Mesodermal cell (in vitro differentiated cells): ENCODE results near the gene BBIP1. TPM values are rescaled to one million over a fixed set of nuclear protein-coding genes. Genes with fewer than 3 reads are reported as not detected.

Source experiments
- H3K27ac ChIP-seq: 2 replicates; pipeline ENCODE4 v1.7.0; 2013; ENCODE audit warnings: mild to moderate bottlenecking, low read depth, low read length, moderate library complexity; ENCODE audit not compliant: severe bottlenecking
- H3K36me3 ChIP-seq: 2 replicates; pipeline ENCODE4 v1.7.1; 2013; ENCODE audit warnings: mild to moderate bottlenecking, low read length, moderate library complexity; ENCODE audit not compliant: control insufficient read depth, insufficient read depth
- H3K4me1 ChIP-seq: one replicate; pipeline ENCODE4 v1.7.1; 2013; ENCODE audit warnings: mild to moderate bottlenecking, low read length; ENCODE audit not compliant: insufficient read depth, control insufficient read depth, poor library complexity, severe bottlenecking
- H3K4me3 ChIP-seq: 2 replicates; pipeline ENCODE4 v1.7.0; 2013; ENCODE audit warnings: low read length, control low read depth, mild to moderate bottlenecking; ENCODE audit not compliant: insufficient read depth, poor library complexity, severe bottlenecking; ENCODE audit errors: extremely low read depth
- H3K9me3 ChIP-seq: 2 replicates; pipeline ENCODE4 v1.7.1; 2013; ENCODE audit warnings: mild to moderate bottlenecking, low read length, moderate library complexity; ENCODE audit not compliant: control insufficient read depth
- WGBS, 2 experiments: methylation state at CpG; one replicate each; pipeline ENCODE4 v1.1.5; 2013; ENCODE audit warnings: missing lambda C conversion rate in 2 of 2; ENCODE audit not compliant: insufficient coverage in 2 of 2; 5-methylcytosine and 5-hydroxymethylcytosine counted together
- polyA plus RNA-seq, 2 experiments: library from polyadenylated mRNA; stranded (reverse); fragments of 50-300 nt; gene quantifications; one replicate each; pipeline ENCODE4 v1.2.3, GENCODE V29; 2013

BBIP1 gene, protein sequence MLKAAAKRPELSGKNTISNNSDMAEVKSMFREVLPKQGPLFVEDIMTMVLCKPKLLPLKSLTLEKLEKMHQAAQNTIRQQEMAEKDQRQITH
- 46.7 TPM for polyA plus RNA-seq (2013, experiment 1 of 2)
- polyA plus RNA-seq (2013, experiment 2 of 2) = 54.5 TPM

- H3K36me3 ChIP-seq = no peaks in the 10 kb centered on the region
- 0% methylated on average over 29 to 36 of the region's 40 CpGs for WGBS, 2 experiments
- H3K4me3 ChIP-seq = peak within 1 kb of the TSS; percentile 89
- peaks cover 10% of the 10 kb centered on the region for H3K4me1 ChIP-seq
- H3K9me3 ChIP-seq = no peaks in the 10 kb centered on the region
- peak within 1 kb of the TSS; percentile 100 for H3K27ac ChIP-seq
Measured at GRCh38 chr10:110918643-110919348, at the start of gene BBIP1. BBIP1 (minus strand) TSS chr10:110919180; CDS start chr10:110918157, 1,023 bp downstream.

DNA sequence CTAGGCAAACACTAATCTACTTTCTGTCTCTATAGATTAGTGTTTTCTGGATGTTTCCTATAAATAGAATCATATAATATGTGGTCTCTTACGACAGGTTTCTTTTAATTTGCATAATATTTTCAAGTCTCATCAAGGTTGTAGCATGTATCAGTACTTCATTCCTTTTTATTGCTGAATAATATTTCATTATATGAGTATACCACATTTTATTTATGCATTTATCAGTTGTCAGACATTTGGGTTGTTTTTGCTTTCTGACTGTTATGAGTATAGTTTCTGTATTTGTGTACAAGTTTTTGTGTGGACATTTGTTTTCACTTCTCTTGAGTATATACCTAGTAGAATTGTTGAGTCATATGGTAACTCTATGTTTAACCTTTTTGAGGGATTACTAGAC, 48.7 kb upstream of the BBIP1 start:
- no peaks in the 10 kb centered on the region for H3K4me1 ChIP-seq
- WGBS, 2 experiments = no CpG with 5 or more reads among the region's 1 CpG
- no peak overlapping the region for H3K27ac ChIP-seq
- H3K4me3 ChIP-seq = no peak overlapping the region
- no peaks in the 10 kb centered on the region for H3K9me3 ChIP-seq
- H3K36me3 ChIP-seq = no peaks in the 10 kb centered on the region

DNA sequence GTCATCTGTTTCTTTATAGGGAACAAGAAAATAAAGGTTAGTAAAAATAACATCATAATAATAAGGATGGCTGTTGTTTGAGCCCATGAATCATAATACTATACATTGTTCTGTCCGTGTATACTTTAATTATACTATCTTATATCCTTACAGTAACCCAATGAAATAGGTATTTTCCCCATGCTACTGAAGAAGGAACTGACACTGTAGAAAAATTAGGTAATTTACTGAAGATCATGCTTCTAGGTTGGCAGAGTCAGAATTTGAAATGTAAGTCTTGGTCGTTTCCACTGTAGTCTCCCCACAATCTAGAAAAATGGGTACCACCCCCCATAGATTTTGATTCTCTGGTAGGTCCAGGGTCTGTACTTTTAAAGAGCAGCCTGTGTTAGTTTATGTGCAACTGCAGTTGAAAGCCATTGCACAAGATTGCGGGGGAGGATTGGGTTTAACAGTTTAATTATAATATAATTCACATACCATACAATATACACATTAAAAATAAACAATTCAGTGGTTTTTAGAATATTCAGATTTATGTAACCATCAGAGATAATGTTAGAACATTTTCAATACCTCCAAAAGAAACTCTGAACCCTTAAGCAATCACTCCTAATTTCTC, 48.1 kb upstream of the BBIP1 start:
- H3K27ac ChIP-seq = no peak overlapping the region
- no peaks in the 10 kb centered on the region for H3K4me1 ChIP-seq
- no peak overlapping the region for H3K4me3 ChIP-seq
- WGBS, 2 experiments = 100% methylated on average over 1 of the region's 3 CpGs; no CpG with 5 or more reads in 1 of the 2 experiments
- H3K9me3 ChIP-seq = no peaks in the 10 kb centered on the region
- H3K36me3 ChIP-seq = no peaks in the 10 kb centered on the region

DNA sequence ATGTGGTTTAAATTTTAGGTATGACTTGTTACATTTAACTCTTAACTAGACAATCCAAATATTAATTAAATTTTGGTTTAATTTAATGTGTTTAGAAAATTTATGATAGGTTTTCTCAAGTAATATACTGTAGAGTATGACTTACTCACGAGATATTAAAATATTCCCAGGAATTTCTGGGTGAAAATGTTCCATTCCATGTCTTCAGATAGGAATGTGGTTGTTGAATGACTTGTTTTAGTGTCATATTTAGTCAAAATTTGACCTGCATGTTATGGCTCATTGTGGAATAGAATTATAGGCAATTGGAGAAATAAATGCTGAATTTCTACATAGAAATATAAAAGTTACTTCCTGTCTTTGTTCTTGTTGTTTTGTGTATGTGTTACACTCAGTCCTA, 47.2 kb upstream of the BBIP1 start:
- WGBS, 2 experiments = no CpG with 5 or more reads among the region's 1 CpG

DNA sequence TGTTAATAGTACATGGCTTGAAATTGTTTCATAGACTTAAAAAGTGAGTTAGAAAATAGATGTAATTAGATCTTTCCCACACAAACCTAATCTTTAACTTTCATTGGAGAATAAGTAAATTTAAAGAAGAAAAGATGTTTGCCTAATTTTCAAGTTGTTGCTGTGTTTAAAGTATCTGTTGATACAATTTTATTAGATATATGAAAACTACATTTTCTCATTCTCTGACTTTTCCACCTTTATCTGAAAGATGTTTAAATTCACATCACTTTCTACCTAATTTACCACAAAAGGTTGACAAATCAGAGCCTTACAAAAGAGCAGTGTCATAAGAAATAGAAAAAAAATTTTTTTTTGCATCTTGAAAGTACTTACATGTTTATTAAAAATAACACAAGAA, 46.2 kb upstream of the BBIP1 start:
- Histone ChIP-seq H3K9me3 (no peaks in the 10 kb centered on the region), H3K4me1 (no peaks in the 10 kb centered on the region), H3K36me3 (no peaks in the 10 kb centered on the region), H3K4me3 (no peak overlapping the region), H3K27ac (no peak overlapping the region)

More for the DNA sequence above, 47.2 kb upstream of the BBIP1 start:
- Histone ChIP-seq H3K27ac (no peak overlapping the region), H3K4me3 (no peak overlapping the region), H3K9me3 (no peaks in the 10 kb centered on the region), H3K4me1 (no peaks in the 10 kb centered on the region), H3K36me3 (no peaks in the 10 kb centered on the region)

GRCh38 chr10:110964681-110965080, 45.7 kb upstream of the BBIP1 start:
- H3K4me1 ChIP-seq = no peaks in the 10 kb centered on the region
- H3K36me3 ChIP-seq = no peaks in the 10 kb centered on the region
- no peaks in the 10 kb centered on the region for H3K9me3 ChIP-seq
- H3K4me3 ChIP-seq = no peak overlapping the region
- no peak overlapping the region for H3K27ac ChIP-seq
- WGBS, 2 experiments = 79 to 100% methylated on average over 2 to 4 of the region's 5 CpGs

DNA sequence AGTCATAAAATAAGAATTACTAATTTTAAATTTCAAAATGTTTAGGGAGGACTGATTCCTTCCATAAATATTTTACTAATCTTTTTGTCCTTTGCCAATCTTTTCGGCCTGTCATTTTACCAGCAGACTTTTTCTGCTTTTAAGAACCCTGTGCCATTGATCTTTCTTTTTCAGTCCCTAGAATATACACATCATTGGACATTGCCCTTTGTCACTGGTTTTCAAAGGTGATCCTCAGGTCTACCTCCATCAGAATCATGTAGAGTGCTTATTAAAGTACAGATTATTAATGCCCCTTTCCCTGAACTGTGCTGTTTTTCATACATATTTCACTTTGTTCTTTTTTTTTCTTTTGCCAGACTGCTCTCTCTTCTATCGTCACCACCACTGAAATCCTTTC, 44.2 kb upstream of the BBIP1 start:
- H3K4me3 ChIP-seq = no peak overlapping the region
- H3K27ac ChIP-seq = no peak overlapping the region
- H3K4me1 ChIP-seq = no peaks in the 10 kb centered on the region
- WGBS, 2 experiments = 100% methylated on average over 1 of the region's 2 CpGs
- no peaks in the 10 kb centered on the region for H3K9me3 ChIP-seq
- no peaks in the 10 kb centered on the region for H3K36me3 ChIP-seq

DNA sequence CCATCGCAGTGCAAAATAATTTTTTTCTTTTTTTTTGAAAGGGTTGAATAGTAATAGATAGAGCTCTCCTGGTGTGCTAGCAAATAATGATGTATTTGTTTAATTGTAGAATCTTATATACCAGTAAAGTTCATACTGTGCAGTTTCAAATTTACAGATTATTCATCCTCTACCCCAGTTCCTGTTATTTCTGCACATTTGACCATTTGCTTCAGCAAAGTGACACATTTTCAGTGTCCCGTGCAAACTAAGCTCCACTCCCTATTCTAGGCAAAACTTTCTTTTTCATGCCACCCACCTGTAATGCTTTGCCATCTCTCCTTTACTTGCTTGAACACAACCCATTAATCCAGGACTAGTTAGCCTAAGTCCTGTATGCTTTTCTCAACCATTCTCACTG, 43.5 kb upstream of the BBIP1 start:
- no peak overlapping the region for H3K27ac ChIP-seq
- WGBS, 2 experiments = 88 to 100% methylated on average over 1 of the region's 2 CpGs
- no peaks in the 10 kb centered on the region for H3K4me1 ChIP-seq
- no peaks in the 10 kb centered on the region for H3K9me3 ChIP-seq
- H3K36me3 ChIP-seq = no peaks in the 10 kb centered on the region
- no peak overlapping the region for H3K4me3 ChIP-seq

DNA sequence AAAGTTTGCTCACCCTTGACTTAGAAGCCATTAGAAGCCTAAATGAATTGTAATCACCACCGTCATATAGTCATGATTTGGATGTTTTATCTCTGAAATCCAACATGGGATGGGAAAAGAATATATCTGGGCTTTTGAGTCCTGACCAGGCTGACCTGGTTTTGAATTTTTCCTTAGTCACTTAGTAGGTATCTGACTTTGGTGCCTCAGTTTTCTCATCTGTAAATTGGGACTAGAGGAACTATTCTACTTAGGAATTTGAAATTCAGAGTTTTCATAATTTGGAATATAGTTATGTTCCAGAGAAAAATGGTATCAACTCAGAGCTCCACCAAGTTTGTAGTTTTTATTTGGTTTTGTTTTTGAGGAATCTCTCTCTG, 41.3 kb upstream of the BBIP1 start:
- Histone ChIP-seq H3K4me3 (no peak overlapping the region), H3K36me3 (no peaks in the 10 kb centered on the region), H3K27ac (no peak overlapping the region), H3K4me1 (no peaks in the 10 kb centered on the region), H3K9me3 (no peaks in the 10 kb centered on the region)
- no CpG with 5 or more reads among the region's 1 CpG for WGBS, 2 experiments

DNA sequence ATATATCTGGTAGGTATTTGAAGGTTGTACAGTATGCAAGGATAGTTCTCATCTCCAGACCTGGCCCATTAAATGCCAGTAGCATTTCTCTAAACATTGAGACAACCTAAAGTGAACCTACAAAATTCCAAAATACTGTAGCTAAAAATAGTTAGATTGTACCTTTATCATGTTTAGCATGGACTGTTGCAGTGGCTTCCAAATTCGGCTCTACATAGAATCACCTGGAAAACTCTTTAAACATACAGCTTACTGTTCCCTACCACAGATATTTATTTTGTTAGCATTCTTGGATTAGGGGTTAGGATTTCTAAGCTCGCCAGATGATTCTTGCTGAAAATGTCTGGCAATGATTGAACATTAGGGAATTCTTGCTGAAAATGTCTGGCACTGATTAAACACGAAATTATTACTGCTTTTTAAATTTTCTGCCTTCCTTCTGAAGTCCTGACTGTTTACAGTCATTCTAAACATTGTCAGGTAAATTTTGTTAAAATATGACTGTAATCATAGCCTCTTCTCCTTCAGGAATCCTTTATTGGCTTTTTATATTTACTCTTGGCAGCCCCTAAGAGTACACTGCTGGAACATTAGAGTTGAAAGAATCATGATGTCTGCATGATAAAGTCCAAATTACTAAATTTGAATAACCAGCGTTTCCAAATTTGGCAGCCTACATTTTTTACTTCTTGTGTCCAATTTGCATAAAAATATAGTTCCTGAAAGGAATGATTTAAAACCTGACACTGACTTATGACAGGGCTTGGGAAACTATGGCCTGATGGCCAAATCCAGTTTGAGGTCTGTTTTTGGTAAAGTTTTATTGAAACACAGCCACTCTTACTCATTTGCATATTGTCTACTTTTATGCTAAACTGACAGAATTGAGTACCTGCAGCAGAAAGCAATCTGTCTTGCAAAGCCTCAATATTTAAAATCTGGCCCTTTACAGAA, 40.7 kb upstream of the BBIP1 start:
- no peak overlapping the region for H3K27ac ChIP-seq
- H3K9me3 ChIP-seq = no peaks in the 10 kb centered on the region
- 100% methylated on average over 1 of the region's 4 CpGs; no CpG with 5 or more reads in 1 of the 2 experiments for WGBS, 2 experiments
- no peaks in the 10 kb centered on the region for H3K36me3 ChIP-seq
- no peak overlapping the region for H3K4me3 ChIP-seq
- H3K4me1 ChIP-seq = no peaks in the 10 kb centered on the region
